ENCODE measurements around the gene BANK1. TPM values are rescaled to one million over a fixed set of nuclear protein-coding genes. Genes with fewer than 3 reads are reported as not detected.

The BANK1 gene
- total and polyA plus RNA-seq, 2 donors from 2014 or later: 1.8 to 7.4 TPM

DNA sequence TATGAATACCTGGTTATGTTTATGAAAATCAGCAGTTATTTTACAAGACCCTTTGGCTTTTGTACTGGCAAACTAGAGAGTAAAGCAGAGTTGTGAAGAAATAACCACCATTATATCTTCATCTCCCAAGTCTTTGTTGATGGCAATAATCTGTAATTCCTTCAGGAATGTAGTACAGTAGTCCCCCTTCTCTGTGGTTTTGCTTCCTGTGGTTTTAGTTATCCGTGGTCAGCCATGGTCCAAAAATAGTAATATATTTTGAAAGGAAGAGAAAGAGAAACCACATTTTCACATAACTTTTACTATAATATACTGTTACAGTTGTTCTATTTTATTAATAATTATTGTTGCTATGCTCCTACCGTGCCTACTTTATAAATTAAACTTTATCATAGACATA is 27.8 kb downstream of the BANK1 start:
- H3K36me3 ChIP-seq (ENCODE audit: control insufficient read depth in 2 of 3, insufficient read depth in 3 of 3, low read length in 3 of 3): no peaks in the 10 kb centered on the region
- H3K9ac ChIP-seq (ENCODE audit: low read length in 3 of 3): no peak overlapping the region
- H3K27ac ChIP-seq (ENCODE audit: low read depth in 2 of 2, low read length in 2 of 2): no peak overlapping the region
- no peaks in the 10 kb centered on the region for H3K27me3 ChIP-seq (ENCODE audit: control insufficient read depth, insufficient read depth, low read length)
- no peak overlapping the region for H3K4me3 ChIP-seq (ENCODE audit: low read length in 3 of 3)
- DNase-seq: no peak
- intact Hi-C loops (cut with DNase I): no loop called here
- H3K9me3 ChIP-seq (ENCODE audit: control insufficient read depth in 2 of 3, insufficient read depth in 1 of 3, low read length in 3 of 3): no peaks in the 10 kb centered on the region
- no peak for FAIRE-seq
- TF ChIP-seq, protein P1, sequence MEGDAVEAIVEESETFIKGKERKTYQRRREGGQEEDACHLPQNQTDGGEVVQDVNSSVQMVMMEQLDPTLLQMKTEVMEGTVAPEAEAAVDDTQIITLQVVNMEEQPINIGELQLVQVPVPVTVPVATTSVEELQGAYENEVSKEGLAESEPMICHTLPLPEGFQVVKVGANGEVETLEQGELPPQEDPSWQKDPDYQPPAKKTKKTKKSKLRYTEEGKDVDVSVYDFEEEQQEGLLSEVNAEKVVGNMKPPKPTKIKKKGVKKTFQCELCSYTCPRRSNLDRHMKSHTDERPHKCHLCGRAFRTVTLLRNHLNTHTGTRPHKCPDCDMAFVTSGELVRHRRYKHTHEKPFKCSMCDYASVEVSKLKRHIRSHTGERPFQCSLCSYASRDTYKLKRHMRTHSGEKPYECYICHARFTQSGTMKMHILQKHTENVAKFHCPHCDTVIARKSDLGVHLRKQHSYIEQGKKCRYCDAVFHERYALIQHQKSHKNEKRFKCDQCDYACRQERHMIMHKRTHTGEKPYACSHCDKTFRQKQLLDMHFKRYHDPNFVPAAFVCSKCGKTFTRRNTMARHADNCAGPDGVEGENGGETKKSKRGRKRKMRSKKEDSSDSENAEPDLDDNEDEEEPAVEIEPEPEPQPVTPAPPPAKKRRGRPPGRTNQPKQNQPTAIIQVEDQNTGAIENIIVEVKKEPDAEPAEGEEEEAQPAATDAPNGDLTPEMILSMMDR (IDR thresholded peaks at IDR 0.05; ENCODE audit: borderline replicate concordance, extremely low read depth, insufficient read depth): no peak
- no peaks in the 10 kb centered on the region for H3K4me1 ChIP-seq (ENCODE audit: control insufficient read depth in 2 of 3, insufficient read depth in 2 of 3, low read depth in 1 of 3, low read length in 3 of 3)

DNA sequence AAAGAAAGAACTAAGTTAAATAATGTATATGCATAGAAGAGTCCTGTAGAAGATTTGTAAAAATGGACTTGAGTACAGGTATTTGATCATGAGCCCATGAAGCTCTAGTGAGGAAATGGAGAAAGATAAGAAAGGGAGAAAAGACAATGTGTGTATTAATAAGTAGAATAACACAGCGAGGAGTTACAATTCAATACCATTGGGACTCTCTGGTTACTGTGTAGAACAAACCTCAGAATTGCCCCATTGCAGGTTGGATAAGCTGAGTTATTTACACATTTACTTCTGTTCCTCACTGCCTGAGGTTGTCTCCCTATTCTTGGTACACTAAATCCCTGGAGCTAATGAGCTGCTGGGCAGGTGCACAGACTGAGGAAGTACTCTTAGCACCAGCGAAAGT is 33.3 kb downstream of the BANK1 start:
- H3K36me3 ChIP-seq (ENCODE audit: control insufficient read depth in 2 of 3, insufficient read depth in 3 of 3, low read length in 3 of 3): no peaks in the 10 kb centered on the region
- intact Hi-C loops (cut with DNase I): no loop called here
- H3K27ac ChIP-seq (ENCODE audit: low read depth in 2 of 2, low read length in 2 of 2): no peak overlapping the region
- no peaks in the 10 kb centered on the region for H3K27me3 ChIP-seq (ENCODE audit: control insufficient read depth, insufficient read depth, low read length)
- FAIRE-seq: no peak
- no peak for DNase-seq
- no peaks in the 10 kb centered on the region for H3K4me1 ChIP-seq (ENCODE audit: control insufficient read depth in 2 of 3, insufficient read depth in 2 of 3, low read depth in 1 of 3, low read length in 3 of 3)
- H3K4me3 ChIP-seq (ENCODE audit: low read length in 3 of 3): no peak overlapping the region
- H3K9ac ChIP-seq (ENCODE audit: low read length in 3 of 3): no peak overlapping the region
- no peaks in the 10 kb centered on the region for H3K9me3 ChIP-seq (ENCODE audit: control insufficient read depth in 2 of 3, insufficient read depth in 1 of 3, low read length in 3 of 3)
- TF ChIP-seq, protein P1 (IDR thresholded peaks at IDR 0.05; ENCODE audit: borderline replicate concordance, extremely low read depth, insufficient read depth): no peak

DNA sequence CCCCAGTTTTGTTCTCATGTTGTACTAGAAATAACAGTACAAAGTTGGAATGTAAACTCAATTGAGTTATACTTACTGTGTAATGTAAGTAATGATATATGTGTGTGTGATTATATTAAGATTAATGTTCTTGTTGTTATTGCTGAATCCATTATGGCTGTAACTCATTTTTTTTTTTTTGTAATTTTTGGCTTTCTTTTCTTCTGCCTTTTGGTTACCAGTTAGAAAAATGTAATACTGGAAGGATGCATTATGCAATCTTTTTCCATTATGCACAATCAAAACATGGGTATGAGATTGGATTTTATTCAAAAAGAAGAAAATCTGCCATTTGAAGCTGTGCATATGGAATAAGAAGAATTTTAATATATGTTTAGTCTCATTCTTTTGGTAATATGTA is 34.0 kb downstream of the BANK1 start:
- intact Hi-C loops (cut with DNase I): no loop called here
- TF ChIP-seq, protein P1 (IDR thresholded peaks at IDR 0.05; ENCODE audit: borderline replicate concordance, extremely low read depth, insufficient read depth): no peak
- Histone ChIP-seq H3K9ac (ENCODE audit: low read length in 3 of 3) (no peak overlapping the region), H3K4me3 (ENCODE audit: low read length in 3 of 3) (no peak overlapping the region), H3K27ac (ENCODE audit: low read depth in 2 of 2, low read length in 2 of 2) (no peak overlapping the region), H3K27me3 (ENCODE audit: control insufficient read depth, insufficient read depth, low read length) (no peaks in the 10 kb centered on the region), H3K9me3 (ENCODE audit: control insufficient read depth in 2 of 3, insufficient read depth in 1 of 3, low read length in 3 of 3) (no peaks in the 10 kb centered on the region), H3K4me1 (ENCODE audit: control insufficient read depth in 2 of 3, insufficient read depth in 2 of 3, low read depth in 1 of 3, low read length in 3 of 3) (no peaks in the 10 kb centered on the region), H3K36me3 (ENCODE audit: control insufficient read depth in 2 of 3, insufficient read depth in 3 of 3, low read length in 3 of 3) (no peaks in the 10 kb centered on the region)
- no peak for FAIRE-seq
- DNase-seq: no peak

DNA sequence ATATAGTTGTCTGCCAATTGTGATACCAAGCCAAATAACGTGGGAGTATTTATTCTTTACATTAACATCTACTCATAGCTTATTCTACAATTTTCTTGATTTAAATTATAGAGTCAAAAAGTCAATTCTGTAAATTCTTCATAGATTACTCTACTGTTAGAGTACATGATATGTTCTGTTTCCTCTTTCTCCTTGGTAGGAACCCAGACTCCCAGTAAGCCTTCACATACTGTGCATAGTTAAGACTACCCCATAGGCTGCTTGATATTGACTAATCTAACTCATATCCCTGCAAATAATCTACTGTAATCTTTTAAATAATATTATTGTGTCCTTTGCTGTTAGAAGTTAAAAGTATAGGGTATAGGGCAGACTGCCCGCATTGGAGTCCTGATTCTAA is 35.4 kb downstream of the BANK1 start:
- no peak for DNase-seq
- H3K27me3 ChIP-seq (ENCODE audit: control insufficient read depth, insufficient read depth, low read length): no peaks in the 10 kb centered on the region
- no peak overlapping the region for H3K27ac ChIP-seq (ENCODE audit: low read depth in 2 of 2, low read length in 2 of 2)
- no peaks in the 10 kb centered on the region for H3K9me3 ChIP-seq (ENCODE audit: control insufficient read depth in 2 of 3, insufficient read depth in 1 of 3, low read length in 3 of 3)
- intact Hi-C loops (cut with DNase I): no loop called here
- TF ChIP-seq, protein P1 (IDR thresholded peaks at IDR 0.05; ENCODE audit: borderline replicate concordance, extremely low read depth, insufficient read depth): no peak
- no peak overlapping the region for H3K9ac ChIP-seq (ENCODE audit: low read length in 3 of 3)
- H3K36me3 ChIP-seq (ENCODE audit: control insufficient read depth in 2 of 3, insufficient read depth in 3 of 3, low read length in 3 of 3): no peaks in the 10 kb centered on the region
- no peak overlapping the region for H3K4me3 ChIP-seq (ENCODE audit: low read length in 3 of 3)
- no peaks in the 10 kb centered on the region for H3K4me1 ChIP-seq (ENCODE audit: control insufficient read depth in 2 of 3, insufficient read depth in 2 of 3, low read depth in 1 of 3, low read length in 3 of 3)
- no peak for FAIRE-seq
